DLD1 (cell line): ENCODE measurements around the gene NIN.

Source experiments
- in situ Hi-C: cut with HindIII; loops from 2 replicates; pipeline ENCODE4 v1.10.0; 2017; ENCODE audit warnings: low sequenced_read_pairs

The NIN gene

GRCh38 chr14:50837850-50838470, 7.0 kb upstream of the NIN start:
- in situ Hi-C loops: no loop called here

GRCh38 chr14:50837271-50837670, 6.3 kb upstream of the NIN start:
- in situ Hi-C loops: no loop called here

- in situ Hi-C loops: no loop called here
Measured at GRCh38 chr14:50836515-50836914, 5.6 kb upstream of the NIN start.

GRCh38 chr14:50835280-50835679, 4.3 kb upstream of the NIN start:
- in situ Hi-C loops: no loop called here

DNA sequence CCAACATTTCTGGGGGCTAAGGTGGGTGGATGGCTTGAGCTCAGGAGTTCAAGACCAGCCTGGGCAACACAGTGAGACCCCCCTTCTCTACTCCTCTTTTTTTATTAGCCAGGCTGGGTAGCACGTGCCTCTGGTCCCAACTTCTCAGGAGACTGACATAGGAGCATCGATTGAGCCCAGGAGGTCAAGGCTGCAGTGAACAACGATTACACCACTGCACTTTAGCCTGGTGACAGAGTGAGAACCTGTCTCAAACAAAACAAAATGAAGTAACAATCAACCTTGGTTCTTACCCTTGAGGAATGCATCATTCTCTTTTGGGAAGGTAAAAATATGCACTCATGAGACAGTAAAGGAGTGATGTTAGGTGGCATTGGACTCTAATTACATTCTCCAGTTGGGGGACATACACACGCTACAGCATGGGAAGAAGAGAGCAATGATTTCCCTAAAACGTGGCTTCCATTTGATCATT, 3.9 kb upstream of the NIN start:
- in situ Hi-C loops: no loop called here

GRCh38 chr14:50832935-50833630, 2.1 kb upstream of the NIN start:
- in situ Hi-C loops: no loop called here

GRCh38 chr14:50831726-50832168, 785 bp upstream of the NIN start:
- in situ Hi-C loops: no loop called here

DNA sequence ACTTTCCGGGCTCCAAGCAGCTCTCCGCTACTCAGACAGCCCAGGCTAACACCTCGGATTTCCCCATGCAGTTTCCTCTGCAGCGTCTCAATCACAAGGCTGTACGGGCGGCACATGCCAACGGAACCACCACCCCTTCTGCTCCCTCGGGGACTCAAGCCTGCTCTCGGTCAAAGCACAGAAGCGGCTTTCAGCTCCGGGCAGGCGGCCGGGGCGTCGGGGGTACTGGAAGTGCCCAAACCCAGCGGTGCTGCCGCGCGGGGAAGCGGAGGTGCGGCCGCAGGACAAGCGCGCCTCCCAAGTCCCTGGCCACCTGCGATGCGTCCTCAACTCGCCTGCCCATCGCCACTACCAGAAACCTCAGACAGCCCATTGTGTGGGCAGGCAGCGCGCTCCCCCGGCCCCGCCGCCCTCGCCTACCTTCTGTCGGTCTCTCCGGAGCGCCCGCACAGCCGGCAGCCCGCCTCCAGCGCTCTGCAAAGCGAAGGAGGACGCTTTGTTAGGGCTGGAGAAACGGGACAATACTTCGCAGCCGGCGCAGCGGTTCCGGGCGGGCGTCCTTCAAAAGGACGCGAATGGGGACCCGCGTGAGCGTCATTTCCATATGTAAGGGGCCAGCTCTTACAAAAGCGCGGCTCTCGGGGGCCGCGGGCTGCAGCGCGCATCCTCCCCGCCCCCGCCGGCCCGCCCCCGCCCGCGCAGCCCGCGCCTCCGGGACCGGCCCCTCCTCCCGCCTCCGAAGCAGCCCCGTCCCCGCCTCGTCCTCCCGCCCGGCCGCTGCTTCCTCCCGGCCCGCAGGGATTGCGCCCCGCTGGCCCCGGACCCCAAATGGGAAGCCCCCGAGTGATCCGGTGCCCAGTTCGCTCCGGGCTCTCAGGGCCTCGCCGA, 674 bp downstream of the NIN start:
- in situ Hi-C loops: no loop called here

GRCh38 chr14:50829489-50830043, 1.4 kb downstream of the NIN start:
- in situ Hi-C loops: no loop called here

DNA sequence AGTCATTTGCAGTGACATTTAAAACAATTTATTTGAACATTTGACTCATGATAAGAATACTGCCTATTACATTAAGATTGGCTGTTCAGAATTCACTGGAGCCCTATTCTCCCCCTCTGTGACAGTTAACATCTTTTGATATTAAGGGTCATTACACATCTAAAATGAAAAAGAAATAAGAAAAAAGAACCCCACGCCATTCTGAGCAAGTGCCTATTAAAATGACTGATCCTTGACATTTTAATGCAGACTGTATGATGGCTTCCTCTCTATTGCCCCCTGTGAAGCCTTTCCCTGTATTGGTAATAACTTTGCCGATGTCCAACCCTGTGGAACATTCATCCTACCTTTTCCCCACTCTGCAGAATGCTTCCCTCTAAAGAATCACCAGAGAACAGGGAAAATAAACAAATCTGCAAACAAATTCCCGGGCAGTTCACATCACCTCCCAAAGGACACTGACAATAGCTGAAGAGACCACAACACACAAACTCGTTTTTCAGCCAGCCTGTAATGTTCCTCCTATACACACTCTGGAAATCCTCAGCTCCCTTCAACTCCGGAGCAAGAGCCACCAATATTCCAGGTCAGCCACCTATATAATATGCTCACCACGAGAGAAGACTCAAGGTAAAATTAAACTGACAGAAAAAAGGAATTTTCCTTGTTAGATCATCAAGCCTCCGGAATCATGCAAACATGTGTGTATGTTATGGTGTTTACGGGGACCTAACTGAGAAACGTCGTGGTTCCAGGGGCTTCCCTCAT, 2.1 kb downstream of the NIN start:
- in situ Hi-C loops: no loop called here

DNA sequence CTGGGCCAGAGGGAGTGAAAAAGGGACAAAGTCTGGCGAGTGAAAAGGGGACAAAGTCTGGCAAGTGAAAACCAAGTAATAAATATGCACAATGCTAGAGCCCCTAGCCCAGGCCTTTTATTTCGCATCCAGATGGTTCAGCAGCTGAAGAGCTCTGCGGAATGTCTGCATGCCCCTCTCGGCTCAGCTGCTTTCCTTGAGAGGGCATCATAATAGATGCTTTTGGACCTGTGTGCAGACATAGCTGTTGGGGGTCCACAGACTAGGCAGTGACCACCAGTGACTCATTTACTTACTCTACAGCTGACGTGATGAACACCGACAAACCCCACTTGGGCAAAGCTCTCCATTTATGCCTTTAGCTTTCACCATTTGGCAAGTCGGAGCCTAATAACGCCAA, 4.3 kb downstream of the NIN start:
- in situ Hi-C loops: no loop called here

- in situ Hi-C loops: no loop called here
Measured at GRCh38 chr14:50825307-50825706, 5.7 kb downstream of the NIN start.

DNA sequence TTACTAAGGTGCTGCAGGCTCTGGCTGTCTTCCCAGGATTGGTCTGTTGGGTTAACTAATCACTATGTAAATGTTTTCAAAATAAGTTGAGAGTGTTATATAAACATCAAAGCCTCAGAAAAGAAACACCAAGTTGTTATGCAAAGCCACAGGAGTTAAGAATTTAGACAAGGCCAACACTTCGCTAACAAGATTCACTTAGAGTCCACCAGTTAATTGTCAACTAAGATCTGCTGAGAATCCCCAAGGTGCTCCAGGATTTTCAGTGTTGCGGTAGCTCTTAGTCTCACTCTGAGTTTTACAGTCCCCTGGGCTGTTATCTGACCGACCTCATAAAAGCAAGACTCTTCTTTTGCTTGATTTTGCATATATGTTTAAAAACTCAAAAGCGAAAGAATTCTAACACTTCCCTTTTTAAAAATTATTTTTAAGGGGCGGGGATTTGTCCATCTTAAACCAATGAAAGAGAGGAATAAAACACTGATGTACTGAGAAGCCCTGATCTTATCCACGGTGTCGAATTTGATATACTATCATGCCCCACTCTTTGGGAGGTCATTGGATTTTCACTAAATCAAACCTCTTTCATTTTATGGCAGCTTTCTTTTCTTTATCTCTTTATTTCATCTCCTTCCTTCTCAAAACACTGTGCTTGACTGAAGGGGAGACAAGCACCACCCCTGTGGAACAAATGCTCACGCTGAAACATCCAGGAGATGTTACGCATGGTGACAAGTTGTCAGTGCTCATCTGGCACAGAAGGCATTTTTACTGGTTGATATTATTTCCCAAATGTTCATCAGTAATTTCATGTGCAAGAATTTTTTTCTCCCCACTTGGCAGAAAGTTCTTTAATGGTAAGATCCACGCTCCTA, 7.0 kb downstream of the NIN start:
- in situ Hi-C loops: no loop called here

DNA sequence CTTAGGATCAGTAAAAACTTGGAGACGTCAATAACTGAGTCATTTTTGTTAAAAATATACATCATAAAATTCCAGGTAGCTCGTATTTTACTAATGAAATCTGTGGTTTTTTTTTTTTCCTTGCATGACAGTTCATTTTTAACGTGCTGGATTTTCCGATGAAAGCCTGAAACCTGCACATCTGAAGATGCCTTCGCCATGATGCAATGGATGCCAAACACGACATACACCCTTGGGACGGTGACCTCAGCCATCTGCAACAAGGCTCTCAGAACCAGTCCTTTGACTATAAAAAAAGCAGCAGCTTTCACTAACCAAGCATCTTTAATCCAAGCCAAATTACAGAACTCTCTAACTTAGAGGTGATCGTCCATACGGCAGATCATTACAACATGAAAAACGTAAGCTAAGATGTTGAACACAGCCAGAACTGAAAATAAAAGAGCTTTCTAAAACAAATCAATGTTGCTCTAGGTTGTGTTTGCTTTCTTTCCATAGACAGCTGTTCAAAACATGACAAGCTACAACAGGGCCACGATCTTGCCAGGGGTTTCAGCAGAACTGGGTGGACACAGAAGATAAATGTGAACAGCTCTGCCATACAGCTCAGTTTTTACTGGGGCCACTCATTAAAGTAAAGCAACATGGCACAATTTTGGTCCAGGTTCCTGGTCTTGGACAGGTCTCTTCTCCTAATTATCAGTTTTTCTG, 7.8 kb downstream of the NIN start:
- in situ Hi-C loops: no loop called here

DNA sequence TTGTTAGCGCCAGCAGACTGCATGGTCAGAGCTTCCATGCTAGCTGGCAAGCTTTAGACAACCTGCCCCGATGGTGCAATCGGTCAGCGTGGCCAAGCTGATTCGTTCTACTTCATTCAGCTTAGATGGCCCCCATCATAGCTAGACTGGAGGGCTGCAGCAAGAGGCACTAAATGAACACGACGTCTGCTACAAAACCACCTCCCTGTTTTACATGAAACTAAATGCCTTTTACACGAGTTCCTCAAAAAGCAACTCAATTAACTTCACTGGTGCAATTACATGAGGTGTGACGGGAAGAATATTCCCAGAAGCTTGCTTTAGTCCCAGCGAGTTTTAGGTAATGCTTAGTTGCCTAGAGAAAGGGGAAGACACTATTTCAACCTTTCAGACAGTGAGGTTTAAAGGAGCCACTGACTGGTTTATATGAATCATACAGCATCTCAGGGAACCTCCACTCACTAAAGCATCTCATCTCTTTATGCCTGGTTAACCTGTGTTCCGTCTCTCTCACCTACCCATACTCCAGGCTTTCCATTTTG, 8.4 kb downstream of the NIN start:
- in situ Hi-C loops: no loop called here

DNA sequence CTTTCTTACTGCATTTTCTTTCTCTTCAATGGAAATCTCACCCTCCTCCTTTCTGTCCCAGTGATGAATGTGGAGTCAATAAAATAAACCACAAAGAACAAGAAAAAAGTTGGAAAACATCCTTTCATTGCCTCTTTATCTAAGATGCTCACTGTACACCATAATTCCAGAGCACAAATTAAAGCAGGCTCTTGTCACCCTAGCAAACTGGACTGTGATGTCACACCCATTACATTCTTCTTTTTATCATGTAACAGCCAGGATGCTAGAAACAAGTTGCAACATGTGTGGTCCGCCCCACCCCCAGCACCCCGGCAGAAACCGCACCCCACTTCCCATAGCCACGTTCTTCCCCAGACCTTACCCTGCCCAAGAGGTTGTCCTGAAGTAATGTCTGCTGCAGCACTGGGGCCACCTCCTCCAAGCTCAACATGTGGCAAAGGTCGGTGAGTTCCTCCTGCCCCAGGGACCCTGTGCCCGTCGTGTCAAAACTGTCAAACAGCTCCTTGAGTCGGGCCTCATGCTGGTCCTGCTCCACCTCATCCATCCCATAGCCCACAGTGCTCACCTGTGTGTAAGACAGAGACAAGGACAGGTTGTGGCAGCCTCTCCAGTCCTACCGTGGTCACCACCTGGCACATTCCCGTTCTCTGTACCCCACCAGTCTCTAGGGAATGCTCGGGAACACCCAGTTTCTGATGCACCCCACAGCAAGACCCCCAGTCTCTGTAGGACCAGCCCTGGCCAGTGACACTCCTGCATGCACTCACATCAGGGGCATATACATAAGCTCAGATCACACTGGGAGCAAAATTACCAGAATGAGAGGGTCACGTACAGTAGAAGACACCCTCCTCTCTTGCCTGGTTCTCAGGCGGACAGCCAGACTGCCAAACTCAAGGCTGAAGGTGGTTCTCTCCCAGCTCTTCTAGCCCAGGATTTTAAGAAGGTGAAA, 9.2 kb downstream of the NIN start:
- in situ Hi-C loops: no loop called here

GRCh38 chr14:50820786-50821509, 10.0 kb downstream of the NIN start:
- in situ Hi-C loops: no loop called here
